Activated CD8-positive, alpha-beta T cell treated with anti-CD3 and anti-CD28 coated beads, Interleukin-2, amount 10 ng/mL, durations not matched to agents 7 days and 5 days (primary cell): Measurements from ENCODE around the gene ZBTB32. TPM values are rescaled to one million over a fixed set of nuclear protein-coding genes. Genes with fewer than 3 reads are reported as not detected.

Source experiments
- ATAC-seq: fragments of 150-1000 bp; cut with Tn5 transposase; one replicate; pipeline ENCODE4 v1.10.0; 2021; ENCODE audit warnings: moderate library complexity
- CTCF ChIA-PET: fragments of 350-600 bp; sonication (Branson Sonifier 250); formaldehyde crosslinking; loops from one replicate; lab custom pipeline; 2021; ENCODE audit warnings: antibody characterized with exemption; lab: Charles Lee
- POLR2A ChIA-PET: fragments of 350-600 bp; sonication (Branson Sonifier 250); formaldehyde crosslinking; loops from one replicate; lab custom pipeline; 2021; ENCODE audit warnings: antibody characterized with exemption; lab: Charles Lee
- DNase-seq: peaks from one replicate; pipeline ENCODE4 v3.0.0-alpha.2; 2020
- H3K27ac Mint-ChIP-seq: one replicate; pipeline ENCODE4 v1.8.0; 2021; ENCODE audit warnings: mild to moderate bottlenecking, mixed read lengths
- H3K27me3 Mint-ChIP-seq: one replicate; pipeline ENCODE4 v1.8.0; 2021; ENCODE audit warnings: low read depth, mixed read lengths
- H3K36me3 Mint-ChIP-seq: one replicate; pipeline ENCODE4 v1.8.0; 2021; ENCODE audit warnings: low read depth, mixed read lengths
- H3K4me1 Mint-ChIP-seq: one replicate; pipeline ENCODE4 v1.8.0; 2021; ENCODE audit warnings: low read depth, mixed read lengths
- H3K4me3 Mint-ChIP-seq: one replicate; pipeline ENCODE4 v1.8.0; 2021; ENCODE audit warnings: mild to moderate bottlenecking, mixed read lengths
- H3K9me3 Mint-ChIP-seq: one replicate; pipeline ENCODE4 v1.8.0; 2022; ENCODE audit warnings: mixed read lengths; ENCODE audit not compliant: insufficient read depth
- total RNA-seq, 2 experiments: library from RNA; stranded (reverse); gene quantifications; one replicate each; pipeline ENCODE4 v1.2.3, GENCODE V29; 2021

ZBTB32 gene
- total RNA-seq, 2 experiments from 2014 or later, result 37.4 to 41.4 TPM

DNA sequence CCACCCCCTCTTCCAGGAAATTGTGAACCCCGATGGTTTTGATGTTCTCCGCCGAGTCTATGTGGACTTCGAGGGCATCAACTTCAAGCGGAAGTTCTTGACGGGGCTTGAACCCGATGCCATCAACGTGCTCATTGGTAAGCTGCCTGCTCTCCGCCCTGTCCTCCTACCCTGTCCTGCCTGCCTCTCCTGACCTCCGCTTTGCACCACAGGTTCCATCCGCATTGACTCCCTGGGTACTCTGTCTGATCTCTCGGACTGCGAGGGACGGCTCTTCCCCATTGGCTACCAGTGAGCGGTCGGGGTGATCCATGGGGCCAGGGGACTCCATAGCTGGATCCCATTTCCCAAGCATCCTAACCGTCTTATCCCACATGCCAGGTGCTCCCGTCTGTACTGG lies 26.0 kb downstream of the ZBTB32 start:
- Mint-ChIP-seq H3K36me3 (peaks cover 66% of the 10 kb centered on the region), H3K27ac (no peak overlapping the region), H3K4me3 (no peak overlapping the region), H3K27me3 (no peaks in the 10 kb centered on the region), H3K9me3 (no peaks in the 10 kb centered on the region), H3K4me1 (no peaks in the 10 kb centered on the region)
- DNase-seq, result no peak
- CTCF ChIA-PET, result interaction anchor here (0.6 to 0.8 kb wide), 2 partner anchors 12 to 29 kb away, joined by 3 read pairs; partner anchors contain the start of gene IGFLR1
- POLR2A ChIA-PET, result interaction anchor here (1.3 kb wide), 1 partner anchor 12 kb away, joined by 3 read pairs; the partner anchor contains the start of gene KMT2B
- ATAC-seq, result no peak

DNA sequence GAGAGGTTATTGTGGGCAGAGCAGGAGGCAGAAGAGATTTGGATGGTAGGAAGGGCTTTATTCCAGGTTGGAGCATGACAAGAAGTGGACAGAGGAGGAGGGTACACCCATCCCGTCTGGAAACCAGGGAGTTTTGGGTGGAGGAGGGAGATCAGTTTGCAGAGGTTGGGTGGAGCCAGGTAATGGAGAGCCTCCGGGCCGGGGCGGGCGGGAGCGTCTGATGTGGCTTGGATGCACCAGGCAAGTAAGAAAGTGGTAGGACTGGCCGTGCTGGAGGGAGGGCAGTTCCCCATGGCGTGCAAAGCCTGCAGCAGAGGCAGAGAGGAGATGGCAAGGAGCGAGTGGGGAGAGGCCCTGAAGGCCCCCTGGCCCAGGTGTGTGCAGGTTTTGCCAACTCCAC lies 27.0 kb downstream of the ZBTB32 start:
- Mint-ChIP-seq H3K27me3 (no peaks in the 10 kb centered on the region), H3K27ac (peak overlapping the region; percentile 24), H3K36me3 (peaks cover 63% of the 10 kb centered on the region), H3K9me3 (no peaks in the 10 kb centered on the region), H3K4me1 (peaks cover under 1% of the 10 kb centered on the region), H3K4me3 (no peak overlapping the region)
- ChIA-PET POLR2A (interaction anchor here (1.3 to 1.5 kb wide), 2 partner anchors 13 to 14 kb away, joined by 3 to 7 read pairs; partner anchors contain the start of genes KMT2B, PSENEN and U2AF1L4), CTCF (no interaction called here)
- ATAC-seq (no peak), DNase-seq (no peak)

DNA sequence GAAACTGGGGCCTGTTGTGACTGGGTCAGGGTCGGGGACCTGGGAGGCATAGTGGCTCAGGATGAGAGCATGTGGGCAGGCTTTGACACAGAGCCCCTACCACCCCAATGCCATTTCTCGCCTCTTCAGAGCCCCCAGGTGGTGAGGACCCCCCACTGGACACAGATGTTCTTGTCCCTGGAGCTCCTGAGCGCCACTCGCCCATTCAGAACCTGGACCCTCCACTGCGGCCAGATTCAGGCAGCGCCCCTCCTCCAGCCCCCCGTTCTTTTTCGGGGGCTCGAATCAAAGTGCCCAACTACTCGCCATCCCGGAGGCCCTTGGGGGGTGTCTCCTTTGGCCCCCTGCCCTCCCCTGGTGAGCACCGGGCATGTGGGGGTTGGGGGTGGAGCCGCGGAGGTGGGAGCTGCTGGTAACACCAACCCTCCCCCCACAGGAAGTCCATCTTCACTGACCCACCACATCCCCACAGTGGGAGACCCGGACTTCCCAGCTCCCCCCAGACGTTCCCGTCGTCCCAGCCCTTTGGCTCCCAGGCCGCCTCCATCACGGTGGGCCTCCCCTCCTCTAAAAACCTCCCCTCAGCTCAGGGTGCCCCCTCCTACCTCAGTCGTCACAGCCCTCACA lies 27.5 kb downstream of the ZBTB32 start:
- Mint-ChIP-seq H3K36me3 (peaks cover 63% of the 10 kb centered on the region), H3K27ac (no peak overlapping the region), H3K27me3 (no peaks in the 10 kb centered on the region), H3K4me1 (peaks cover 6% of the 10 kb centered on the region), H3K9me3 (no peaks in the 10 kb centered on the region), H3K4me3 (no peak overlapping the region)
- DNase-seq (no peak), ATAC-seq (no peak)
- ChIA-PET POLR2A (interaction anchor here (0.6 to 1.5 kb wide), 2 partner anchors 13 to 41 kb away, joined by 3 to 7 read pairs; partner anchors contain the start of genes PSENEN and U2AF1L4), CTCF (no interaction called here)

DNA sequence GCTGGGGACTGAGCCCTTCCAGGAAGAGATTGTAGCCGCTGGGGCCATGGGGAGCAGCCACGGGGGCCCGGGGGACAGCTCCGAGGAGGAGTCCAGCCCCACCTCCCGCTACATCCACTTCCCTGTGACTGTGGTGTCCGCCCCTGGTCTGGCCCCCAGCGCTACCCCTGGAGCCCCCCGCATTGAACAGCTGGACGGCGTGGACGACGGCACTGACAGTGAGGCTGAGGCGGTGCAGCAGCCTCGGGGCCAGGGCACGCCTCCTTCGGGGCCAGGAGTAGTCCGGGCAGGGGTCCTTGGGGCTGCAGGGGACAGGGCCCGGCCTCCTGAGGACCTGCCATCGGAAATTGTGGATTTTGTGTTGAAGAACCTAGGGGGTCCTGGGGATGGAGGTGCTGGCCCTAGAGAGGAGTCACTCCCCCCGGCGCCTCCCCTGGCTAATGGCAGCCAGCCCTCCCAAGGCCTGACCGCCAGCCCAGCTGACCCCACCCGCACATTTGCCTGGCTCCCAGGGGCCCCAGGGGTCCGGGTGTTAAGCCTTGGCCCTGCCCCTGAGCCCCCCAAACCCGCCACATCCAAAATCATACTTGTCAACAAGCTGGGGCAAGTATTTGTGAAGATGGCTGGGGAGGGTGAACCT lies 28.3 kb downstream of the ZBTB32 start:
- CTCF ChIA-PET, result no interaction called here
- Mint-ChIP-seq H3K27me3 (no peaks in the 10 kb centered on the region), H3K9me3 (no peaks in the 10 kb centered on the region), H3K27ac (no peak overlapping the region), H3K36me3 (peaks cover 64% of the 10 kb centered on the region), H3K4me3 (no peak overlapping the region), H3K4me1 (peaks cover 13% of the 10 kb centered on the region)
- POLR2A ChIA-PET, result interaction anchor here (0.6 to 1.5 kb wide), 2 partner anchors 12 to 40 kb away, joined by 3 to 7 read pairs; partner anchors contain the start of genes PSENEN and U2AF1L4
- ATAC-seq (no peak), DNase-seq (no peak)

DNA sequence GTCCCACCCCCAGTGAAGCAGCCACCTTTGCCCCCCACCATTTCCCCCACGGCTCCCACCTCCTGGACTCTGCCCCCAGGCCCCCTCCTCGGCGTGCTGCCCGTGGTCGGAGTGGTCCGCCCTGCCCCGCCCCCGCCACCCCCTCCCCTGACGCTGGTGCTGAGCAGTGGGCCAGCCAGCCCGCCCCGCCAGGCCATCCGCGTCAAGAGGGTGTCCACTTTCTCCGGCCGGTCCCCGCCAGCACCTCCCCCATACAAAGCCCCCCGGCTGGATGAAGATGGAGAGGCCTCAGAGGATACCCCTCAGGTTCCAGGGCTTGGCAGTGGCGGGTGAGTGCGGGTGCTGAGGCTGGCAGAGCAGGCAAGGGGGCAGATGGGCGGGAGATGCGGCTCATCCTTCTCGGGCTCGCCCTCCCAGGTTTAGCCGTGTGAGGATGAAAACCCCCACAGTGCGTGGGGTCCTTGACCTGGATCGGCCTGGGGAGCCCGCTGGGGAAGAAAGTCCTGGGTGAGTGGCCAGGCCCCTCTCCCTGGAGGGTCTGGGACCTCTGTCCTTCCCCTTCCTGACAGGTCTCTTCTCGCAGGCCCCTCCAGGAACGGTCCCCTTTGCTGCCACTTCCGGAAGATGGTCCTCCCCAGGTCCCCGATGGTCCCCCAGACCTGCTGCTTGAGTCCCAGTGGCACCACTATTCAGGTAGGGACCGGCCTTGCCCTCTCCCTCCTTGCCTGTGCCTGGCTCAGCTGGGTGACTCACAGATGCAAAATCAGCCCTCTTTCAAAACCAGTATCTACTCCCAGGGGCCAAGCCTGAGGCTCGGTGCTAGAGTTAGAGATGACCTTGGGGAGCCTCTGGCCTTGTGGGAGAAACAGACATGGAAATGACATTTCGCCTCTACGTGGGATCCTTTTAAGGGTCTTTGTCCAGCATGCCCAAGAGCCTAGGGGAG lies 29.1 kb downstream of the ZBTB32 start:
- H3K36me3 Mint-ChIP-seq, result peaks cover 64% of the 10 kb centered on the region
- no peak overlapping the region for H3K4me3 Mint-ChIP-seq
- no peaks in the 10 kb centered on the region for H3K9me3 Mint-ChIP-seq
- H3K27ac Mint-ChIP-seq, result no peak overlapping the region
- ChIA-PET CTCF (no interaction called here), POLR2A (interaction anchor here (0.6 to 1.5 kb wide), 2 partner anchors 12 to 45 kb away, joined by 3 to 7 read pairs; partner anchors contain the start of genes PSENEN and U2AF1L4)
- no peaks in the 10 kb centered on the region for H3K27me3 Mint-ChIP-seq
- no peak for ATAC-seq
- no peak for DNase-seq
- H3K4me1 Mint-ChIP-seq, result peaks cover 13% of the 10 kb centered on the region

DNA sequence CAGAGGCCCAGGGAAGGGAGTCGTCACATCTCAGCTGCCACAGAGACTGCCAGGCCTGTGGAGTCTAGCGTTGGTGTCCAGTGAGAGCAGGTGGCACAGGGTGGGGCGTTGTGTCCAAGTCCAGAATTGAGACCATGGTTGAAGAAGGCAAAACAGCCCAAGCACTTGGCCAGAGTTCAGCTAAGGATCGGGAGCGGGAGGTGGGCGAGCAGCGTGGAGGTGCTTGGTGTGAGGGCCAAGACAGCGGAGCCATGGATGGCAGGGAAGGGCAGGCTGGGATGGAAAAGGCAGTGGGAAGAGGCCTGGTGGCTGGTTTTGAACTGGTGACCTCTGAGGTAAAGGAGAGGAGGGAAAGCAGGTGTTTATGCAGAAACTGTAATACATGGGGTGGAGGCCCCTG lies 29.9 kb downstream of the ZBTB32 start:
- H3K9me3 Mint-ChIP-seq, result no peaks in the 10 kb centered on the region
- CTCF ChIA-PET, result no interaction called here
- H3K27ac Mint-ChIP-seq, result peak overlapping the region; percentile 35
- DNase-seq (no peak), ATAC-seq (no peak)
- H3K27me3 Mint-ChIP-seq, result no peaks in the 10 kb centered on the region
- H3K4me3 Mint-ChIP-seq, result no peak overlapping the region
- POLR2A ChIA-PET, result interaction anchor here (0.6 kb wide), 1 partner anchor 46 kb away, joined by 3 read pairs; no protein-coding TSS in a partner anchor
- H3K4me1 Mint-ChIP-seq, result peaks cover 15% of the 10 kb centered on the region
- H3K36me3 Mint-ChIP-seq, result peaks cover 65% of the 10 kb centered on the region

DNA sequence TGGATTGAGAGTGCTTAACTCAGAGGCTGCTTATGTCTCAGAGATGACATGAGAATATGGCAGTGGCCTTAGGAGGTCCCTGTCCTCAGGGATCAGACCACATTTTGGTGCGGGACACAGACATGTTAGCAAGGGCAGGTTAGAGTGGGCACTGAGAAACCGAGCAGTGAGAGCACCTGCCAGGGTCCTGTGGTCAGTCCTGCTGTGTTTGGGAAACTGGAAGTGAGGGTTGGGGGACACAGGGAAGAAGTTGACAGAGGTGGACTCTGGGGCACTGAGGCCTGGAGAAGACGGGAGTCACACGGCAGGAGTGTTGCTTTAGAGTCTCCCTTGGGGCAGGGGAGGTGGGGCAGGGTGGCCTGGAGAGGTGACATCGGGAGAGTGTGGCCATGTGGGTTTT lies 30.5 kb downstream of the ZBTB32 start:
- peaks cover 19% of the 10 kb centered on the region for H3K4me1 Mint-ChIP-seq
- no peaks in the 10 kb centered on the region for H3K27me3 Mint-ChIP-seq
- ATAC-seq, result no peak
- ChIA-PET CTCF (no interaction called here), POLR2A (no interaction called here)
- peaks cover 59% of the 10 kb centered on the region for H3K36me3 Mint-ChIP-seq
- no peak for DNase-seq
- H3K9me3 Mint-ChIP-seq, result no peaks in the 10 kb centered on the region
- H3K27ac Mint-ChIP-seq, result no peak overlapping the region
- no peak overlapping the region for H3K4me3 Mint-ChIP-seq

DNA sequence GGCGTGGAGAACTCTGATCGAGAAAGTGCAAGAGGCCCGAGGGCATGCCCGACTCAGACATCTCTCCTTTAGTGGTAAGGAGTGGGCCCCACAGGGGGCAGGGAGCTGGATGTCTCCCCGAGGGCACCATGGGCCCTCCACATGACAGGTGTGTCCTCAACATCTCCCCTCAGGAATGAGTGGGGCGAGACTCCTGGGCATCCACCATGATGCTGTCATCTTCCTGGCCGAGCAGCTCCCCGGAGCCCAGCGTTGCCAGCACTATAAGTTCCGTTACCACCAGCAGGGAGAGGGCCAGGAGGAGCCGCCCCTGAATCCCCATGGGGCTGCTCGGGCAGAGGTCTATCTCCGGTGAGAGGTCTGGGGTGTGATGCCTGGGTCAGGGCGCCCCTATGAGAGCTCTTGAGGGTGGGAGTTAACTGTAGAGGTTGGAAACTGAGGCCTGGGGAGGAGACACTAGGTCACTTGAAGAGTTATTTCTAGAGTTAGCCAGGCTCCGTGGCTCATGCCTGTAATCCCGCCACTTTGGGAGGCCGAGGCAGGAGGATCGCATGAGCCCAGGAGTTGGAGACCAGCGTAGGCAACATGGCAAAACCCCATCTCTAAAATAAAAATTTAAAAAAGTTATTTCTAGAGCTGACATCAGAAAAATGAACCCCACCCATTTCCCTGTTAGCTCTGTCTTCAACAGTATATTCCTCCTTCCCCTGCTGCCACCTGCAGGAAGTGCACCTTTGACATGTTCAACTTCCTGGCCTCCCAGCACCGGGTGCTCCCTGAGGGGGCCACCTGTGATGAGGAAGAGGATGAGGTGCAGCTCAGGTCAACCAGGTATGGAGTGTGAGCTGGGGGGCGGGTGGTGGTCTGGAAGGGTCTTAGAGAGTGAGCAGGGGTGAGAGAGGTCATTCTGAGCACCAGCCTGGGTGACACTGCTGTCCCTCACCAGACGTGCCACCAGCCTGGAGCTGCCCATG lies 32.8 kb downstream of the ZBTB32 start:
- H3K9me3 Mint-ChIP-seq, result no peaks in the 10 kb centered on the region
- H3K4me1 Mint-ChIP-seq, result peaks cover 26% of the 10 kb centered on the region
- no peak for ATAC-seq
- no peaks in the 10 kb centered on the region for H3K27me3 Mint-ChIP-seq
- no peak overlapping the region for H3K4me3 Mint-ChIP-seq
- H3K27ac Mint-ChIP-seq, result peak overlapping the region; percentile 73
- peak; percentile 58 for DNase-seq
- CTCF ChIA-PET, result interaction anchor here (0.8 to 2.4 kb wide), 7 partner anchors 11 to 83 kb away, joined by 3 to 18 read pairs (median 4); partner anchors contain the start of gene LIN37
- POLR2A ChIA-PET, result interaction anchor here (1.0 to 1.7 kb wide), 4 partner anchors 10 to 35 kb away, joined by 3 to 7 read pairs (median 4); no protein-coding TSS in a partner anchor
- peaks cover 45% of the 10 kb centered on the region for H3K36me3 Mint-ChIP-seq

DNA sequence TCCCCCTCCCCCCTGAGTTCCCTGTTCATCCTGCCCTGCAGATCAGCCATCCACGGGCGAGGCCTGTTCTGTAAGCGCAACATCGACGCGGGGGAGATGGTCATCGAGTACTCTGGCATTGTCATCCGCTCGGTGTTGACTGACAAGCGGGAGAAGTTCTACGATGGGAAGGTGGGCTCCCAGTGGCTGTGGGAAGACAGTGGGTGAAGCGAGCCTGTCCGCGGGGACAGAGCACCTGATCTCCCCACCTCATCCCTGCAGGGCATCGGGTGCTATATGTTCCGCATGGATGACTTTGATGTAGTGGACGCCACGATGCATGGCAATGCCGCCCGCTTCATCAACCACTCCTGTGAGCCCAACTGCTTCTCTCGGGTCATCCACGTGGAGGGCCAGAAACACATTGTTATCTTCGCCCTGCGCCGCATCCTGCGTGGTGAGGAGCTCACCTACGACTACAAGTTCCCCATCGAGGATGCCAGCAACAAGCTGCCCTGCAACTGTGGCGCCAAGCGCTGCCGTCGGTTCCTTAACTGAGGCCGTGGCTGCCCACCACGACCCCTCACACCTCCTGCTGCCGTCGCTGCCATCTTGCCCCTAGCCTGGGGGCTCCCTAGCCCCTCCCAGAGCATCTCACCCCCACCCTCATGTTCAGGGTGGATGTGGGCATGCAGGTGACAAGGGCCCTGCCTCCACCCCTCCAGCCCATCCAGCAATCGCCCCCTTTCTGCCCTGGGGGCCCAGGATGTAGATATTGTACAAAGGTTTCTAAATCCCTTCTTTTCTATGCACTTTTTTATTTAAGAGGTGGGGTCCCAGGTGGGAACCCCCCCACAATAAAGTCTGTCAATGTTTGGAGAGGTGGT lies 33.9 kb downstream of the ZBTB32 start:
- H3K9me3 Mint-ChIP-seq, result no peaks in the 10 kb centered on the region
- H3K4me1 Mint-ChIP-seq, result peaks cover 34% of the 10 kb centered on the region
- CTCF ChIA-PET, result interaction anchor here (0.8 to 2.4 kb wide), 4 partner anchors 19 to 81 kb away, joined by 3 to 18 read pairs (median 6); no protein-coding TSS in a partner anchor
- H3K27me3 Mint-ChIP-seq, result no peaks in the 10 kb centered on the region
- ATAC-seq (no peak), DNase-seq (no peak)
- POLR2A ChIA-PET, result interaction anchor here (1.1 to 1.7 kb wide), 3 partner anchors 11 to 36 kb away, joined by 3 to 7 read pairs (median 4); no protein-coding TSS in a partner anchor
- no peak overlapping the region for H3K4me3 Mint-ChIP-seq
- peaks cover 53% of the 10 kb centered on the region for H3K36me3 Mint-ChIP-seq
- peak overlapping the region; percentile 46 for H3K27ac Mint-ChIP-seq

DNA sequence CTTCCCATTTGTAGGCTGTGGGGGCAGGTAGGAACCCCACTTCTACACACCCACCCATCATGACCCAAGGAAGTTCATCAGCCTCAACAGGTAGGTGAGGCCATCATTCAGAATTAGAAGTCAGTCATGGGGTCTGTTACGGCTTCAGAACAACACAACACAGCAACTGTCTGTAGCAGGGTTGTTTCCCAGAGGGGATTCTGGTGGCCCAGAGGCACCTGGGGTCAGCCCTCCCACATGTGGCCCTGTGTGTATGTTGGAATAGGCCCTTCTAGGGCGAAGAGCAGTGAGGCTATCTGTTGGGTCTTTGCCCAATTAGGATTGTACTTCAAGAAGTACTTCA lies 34.5 kb downstream of the ZBTB32 start:
- CTCF ChIA-PET, result interaction anchor here (2.4 kb wide), 1 partner anchor 43 kb away, joined by 18 read pairs; no protein-coding TSS in a partner anchor
- Mint-ChIP-seq H3K4me3 (peak overlapping the region; percentile 25), H3K27ac (peak overlapping the region; percentile 46), H3K27me3 (no peaks in the 10 kb centered on the region), H3K36me3 (peaks cover 53% of the 10 kb centered on the region), H3K4me1 (peaks cover 40% of the 10 kb centered on the region), H3K9me3 (no peaks in the 10 kb centered on the region)
- POLR2A ChIA-PET, result no interaction called here
- ATAC-seq (no peak), DNase-seq (no peak)
